Measurements from ENCODE around the gene LHFPL4. TPM values are rescaled to one million over a fixed set of nuclear protein-coding genes. Genes with fewer than 3 reads are reported as not detected.
"Not testable (repeated sequence)": the region's sequence is repeated elsewhere in the genome, so short reads cannot be mapped to it uniquely, and the experiment has no call there.

Gene LHFPL4
- total and polyA plus RNA-seq, 4 donors = 0.08 TPM; not detected in 3

DNA sequence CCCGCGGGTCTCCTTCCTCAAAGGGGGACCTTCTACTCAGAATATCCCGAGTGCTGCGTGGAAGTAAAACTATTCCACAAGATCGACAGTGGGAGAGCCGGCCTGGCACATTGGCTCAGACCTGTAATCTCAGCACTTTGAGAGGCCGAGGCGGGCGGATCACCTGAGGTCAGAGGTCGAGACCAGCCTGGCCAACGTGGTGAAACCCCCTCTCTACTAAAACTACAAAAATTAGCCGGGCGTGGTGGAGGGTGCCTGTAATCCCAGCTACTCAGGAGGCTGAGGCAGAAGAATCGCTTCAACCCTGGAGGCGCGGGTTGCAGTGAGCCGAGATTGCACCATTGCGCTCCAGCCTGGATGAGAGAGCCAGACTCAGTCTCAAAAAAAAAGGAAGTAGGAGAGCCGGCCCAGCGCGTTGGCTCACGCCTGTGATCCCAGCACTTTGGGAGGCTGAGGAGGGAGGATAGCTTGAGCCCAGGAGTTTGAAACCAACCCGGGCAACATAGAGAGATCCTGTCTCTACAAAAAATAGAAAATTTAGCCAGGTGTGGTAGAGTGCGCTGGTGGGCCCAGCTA, 47.5 kb upstream of the LHFPL4 start:
- H3K9me3 ChIP-seq (ENCODE audit: control insufficient read depth in 4 of 4, low read length in 3 of 4) = peaks cover 9 to 14% (median 10%) of the 10 kb centered on the region in 4 donors
- H3K27ac ChIP-seq (ENCODE audit: low read depth in 1 of 2, low read length in 2 of 2); H3K4me1 ChIP-seq (ENCODE audit: control insufficient read depth in 4 of 4, insufficient read depth in 4 of 4, low read length in 3 of 4); H3K9ac ChIP-seq (ENCODE audit: low read depth in 1 of 2, low read length in 2 of 2); H3K4me3 ChIP-seq (ENCODE audit: low read depth in 1 of 3, low read length in 3 of 3); H3K36me3 ChIP-seq (ENCODE audit: control insufficient read depth in 4 of 4, insufficient read depth in 3 of 4, low read depth in 1 of 4, low read length in 3 of 4); H3K27me3 ChIP-seq (ENCODE audit: control insufficient read depth in 4 of 4, insufficient read depth in 4 of 4, low read length in 3 of 4); DNase-seq (ENCODE audit: low spot score): not testable (repeated sequence)
- 69% methylated on average over 24 of the region's 24 CpGs for WGBS

DNA sequence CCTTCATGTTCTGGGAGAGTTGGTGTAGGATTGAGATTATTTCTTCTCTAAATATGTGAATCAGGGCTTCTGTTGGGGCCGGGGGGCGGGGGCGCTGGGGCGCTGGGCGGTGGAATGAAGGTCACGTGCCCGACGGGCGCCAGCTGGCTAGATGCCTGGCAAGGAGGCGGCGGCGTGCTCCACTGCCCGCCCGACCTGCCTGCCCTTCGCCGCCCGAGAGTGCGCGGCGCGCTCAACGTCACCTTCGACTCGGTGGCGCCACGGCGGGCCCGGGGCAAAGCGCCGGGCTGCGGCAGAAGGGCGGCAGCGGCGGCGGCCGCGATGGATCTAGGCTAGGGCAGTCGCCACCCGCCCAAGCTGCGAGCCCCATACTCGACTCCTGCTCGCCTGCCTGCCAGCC, 47.0 kb upstream of the LHFPL4 start:
- no peak overlapping the region for H3K27ac ChIP-seq (ENCODE audit: low read depth in 1 of 2, low read length in 2 of 2)

DNA sequence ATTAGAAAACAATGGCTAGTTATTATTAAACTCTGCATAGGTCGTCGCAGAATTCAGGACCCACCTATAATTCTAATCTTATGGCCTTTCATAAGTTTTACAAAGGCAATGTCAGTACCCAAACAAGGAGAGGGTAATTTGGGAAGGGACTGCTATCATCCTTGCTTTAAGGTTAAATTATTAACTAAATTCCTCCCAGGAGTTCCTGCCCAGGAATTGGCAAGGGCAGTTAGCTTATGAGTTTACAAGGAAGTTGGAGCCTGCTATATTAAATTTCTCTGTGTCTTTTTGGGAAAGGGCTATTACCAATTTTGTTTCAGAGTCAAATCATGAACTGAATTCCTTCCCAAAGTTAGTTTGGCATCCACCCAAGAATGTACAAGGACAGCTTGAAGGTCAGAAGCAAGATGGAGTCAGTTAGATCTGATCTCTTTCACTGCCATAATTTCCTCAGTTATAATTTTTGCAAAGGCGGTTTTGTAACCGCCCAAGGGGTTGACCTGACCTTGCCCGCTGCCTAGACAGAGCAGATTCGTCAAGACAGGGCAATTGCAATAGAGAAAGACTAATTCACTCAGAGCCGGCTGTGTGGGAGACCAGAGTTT, 45.3 kb upstream of the LHFPL4 start:
- no peak overlapping the region for H3K27ac ChIP-seq (ENCODE audit: low read depth in 1 of 2, low read length in 2 of 2)
- no peak for DNase-seq (ENCODE audit: low spot score)
- 78% methylated on average over 7 of the region's 7 CpGs for WGBS

More for the DNA sequence above, 47.0 kb upstream of the LHFPL4 start:
- Histone ChIP-seq H3K9me3 (ENCODE audit: control insufficient read depth in 4 of 4, low read length in 3 of 4) (peaks cover 7 to 14% (median 8%) of the 10 kb centered on the region in 4 donors), H3K9ac (ENCODE audit: low read depth in 1 of 2, low read length in 2 of 2) (no peak overlapping the region), H3K4me3 (ENCODE audit: low read depth in 1 of 3, low read length in 3 of 3) (no peak overlapping the region), H3K36me3 (ENCODE audit: control insufficient read depth in 4 of 4, insufficient read depth in 3 of 4, low read depth in 1 of 4, low read length in 3 of 4) (no peaks in the 10 kb centered on the region), H3K4me1 (ENCODE audit: control insufficient read depth in 4 of 4, insufficient read depth in 4 of 4, low read length in 3 of 4) (peaks cover 0 to 4% (median 0%) of the 10 kb centered on the region in 4 donors), H3K27me3 (ENCODE audit: control insufficient read depth in 4 of 4, insufficient read depth in 4 of 4, low read length in 3 of 4) (no peaks in the 10 kb centered on the region)
- DNase-seq (ENCODE audit: low spot score) = no peak
- TF ChIP-seq EGR1 (IDR thresholded peaks at IDR 0.05; ENCODE audit: low read depth in 2 of 2) = no peak
- TF ChIP-seq, protein P1, sequence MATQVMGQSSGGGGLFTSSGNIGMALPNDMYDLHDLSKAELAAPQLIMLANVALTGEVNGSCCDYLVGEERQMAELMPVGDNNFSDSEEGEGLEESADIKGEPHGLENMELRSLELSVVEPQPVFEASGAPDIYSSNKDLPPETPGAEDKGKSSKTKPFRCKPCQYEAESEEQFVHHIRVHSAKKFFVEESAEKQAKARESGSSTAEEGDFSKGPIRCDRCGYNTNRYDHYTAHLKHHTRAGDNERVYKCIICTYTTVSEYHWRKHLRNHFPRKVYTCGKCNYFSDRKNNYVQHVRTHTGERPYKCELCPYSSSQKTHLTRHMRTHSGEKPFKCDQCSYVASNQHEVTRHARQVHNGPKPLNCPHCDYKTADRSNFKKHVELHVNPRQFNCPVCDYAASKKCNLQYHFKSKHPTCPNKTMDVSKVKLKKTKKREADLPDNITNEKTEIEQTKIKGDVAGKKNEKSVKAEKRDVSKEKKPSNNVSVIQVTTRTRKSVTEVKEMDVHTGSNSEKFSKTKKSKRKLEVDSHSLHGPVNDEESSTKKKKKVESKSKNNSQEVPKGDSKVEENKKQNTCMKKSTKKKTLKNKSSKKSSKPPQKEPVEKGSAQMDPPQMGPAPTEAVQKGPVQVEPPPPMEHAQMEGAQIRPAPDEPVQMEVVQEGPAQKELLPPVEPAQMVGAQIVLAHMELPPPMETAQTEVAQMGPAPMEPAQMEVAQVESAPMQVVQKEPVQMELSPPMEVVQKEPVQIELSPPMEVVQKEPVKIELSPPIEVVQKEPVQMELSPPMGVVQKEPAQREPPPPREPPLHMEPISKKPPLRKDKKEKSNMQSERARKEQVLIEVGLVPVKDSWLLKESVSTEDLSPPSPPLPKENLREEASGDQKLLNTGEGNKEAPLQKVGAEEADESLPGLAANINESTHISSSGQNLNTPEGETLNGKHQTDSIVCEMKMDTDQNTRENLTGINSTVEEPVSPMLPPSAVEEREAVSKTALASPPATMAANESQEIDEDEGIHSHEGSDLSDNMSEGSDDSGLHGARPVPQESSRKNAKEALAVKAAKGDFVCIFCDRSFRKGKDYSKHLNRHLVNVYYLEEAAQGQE (IDR thresholded peaks at IDR 0.05) = no peak
- no peak for TF ChIP-seq GABPA (IDR thresholded peaks at IDR 0.05 in 1 of 2, conservative IDR thresholded peaks at IDR 0.05 in 1 of 2)
- TF ChIP-seq, protein P2, sequence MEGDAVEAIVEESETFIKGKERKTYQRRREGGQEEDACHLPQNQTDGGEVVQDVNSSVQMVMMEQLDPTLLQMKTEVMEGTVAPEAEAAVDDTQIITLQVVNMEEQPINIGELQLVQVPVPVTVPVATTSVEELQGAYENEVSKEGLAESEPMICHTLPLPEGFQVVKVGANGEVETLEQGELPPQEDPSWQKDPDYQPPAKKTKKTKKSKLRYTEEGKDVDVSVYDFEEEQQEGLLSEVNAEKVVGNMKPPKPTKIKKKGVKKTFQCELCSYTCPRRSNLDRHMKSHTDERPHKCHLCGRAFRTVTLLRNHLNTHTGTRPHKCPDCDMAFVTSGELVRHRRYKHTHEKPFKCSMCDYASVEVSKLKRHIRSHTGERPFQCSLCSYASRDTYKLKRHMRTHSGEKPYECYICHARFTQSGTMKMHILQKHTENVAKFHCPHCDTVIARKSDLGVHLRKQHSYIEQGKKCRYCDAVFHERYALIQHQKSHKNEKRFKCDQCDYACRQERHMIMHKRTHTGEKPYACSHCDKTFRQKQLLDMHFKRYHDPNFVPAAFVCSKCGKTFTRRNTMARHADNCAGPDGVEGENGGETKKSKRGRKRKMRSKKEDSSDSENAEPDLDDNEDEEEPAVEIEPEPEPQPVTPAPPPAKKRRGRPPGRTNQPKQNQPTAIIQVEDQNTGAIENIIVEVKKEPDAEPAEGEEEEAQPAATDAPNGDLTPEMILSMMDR (IDR thresholded peaks at IDR 0.05; ENCODE audit: low read depth, low read length, missing input control) = no peak
- TF ChIP-seq JUND (IDR thresholded peaks at IDR 0.05) = no peak
- no peak for TF ChIP-seq RXRA (IDR thresholded peaks at IDR 0.05)
- TF ChIP-seq HNF4G (IDR thresholded peaks at IDR 0.05) = no peak
- TF ChIP-seq, protein P3, sequence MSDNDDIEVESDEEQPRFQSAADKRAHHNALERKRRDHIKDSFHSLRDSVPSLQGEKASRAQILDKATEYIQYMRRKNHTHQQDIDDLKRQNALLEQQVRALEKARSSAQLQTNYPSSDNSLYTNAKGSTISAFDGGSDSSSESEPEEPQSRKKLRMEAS (IDR thresholded peaks at IDR 0.05) = no peak
- TF ChIP-seq FOXA2 (IDR thresholded peaks at IDR 0.05) = no peak
- TF ChIP-seq TAF1 (conservative IDR thresholded peaks at IDR 0.05) = no peak
- TF ChIP-seq HNF4A (conservative IDR thresholded peaks at IDR 0.05) = no peak
- 10% methylated on average over 42 of the region's 42 CpGs for WGBS

More for the DNA sequence above, 45.3 kb upstream of the LHFPL4 start:
- peaks cover 3 to 7% (median 4%) of the 10 kb centered on the region in 4 donors for H3K9me3 ChIP-seq (ENCODE audit: control insufficient read depth in 4 of 4, low read length in 3 of 4)
- no peak overlapping the region for H3K9ac ChIP-seq (ENCODE audit: low read depth in 1 of 2, low read length in 2 of 2)
- peaks cover 0 to 4% (median 0%) of the 10 kb centered on the region in 4 donors for H3K4me1 ChIP-seq (ENCODE audit: control insufficient read depth in 4 of 4, insufficient read depth in 4 of 4, low read length in 3 of 4)
- H3K27me3 ChIP-seq (ENCODE audit: control insufficient read depth in 4 of 4, insufficient read depth in 4 of 4, low read length in 3 of 4) = no peaks in the 10 kb centered on the region
- no peak for TF ChIP-seq FOXA1 (IDR thresholded peaks at IDR 0.05)
- TF ChIP-seq NR2F2 (IDR thresholded peaks at IDR 0.05) = no peak
- TF ChIP-seq SP1 (IDR thresholded peaks at IDR 0.05) = no peak
- TF ChIP-seq HNF4A (conservative IDR thresholded peaks at IDR 0.05) = no peak
- no peak for TF ChIP-seq RXRA (IDR thresholded peaks at IDR 0.05)
- TF ChIP-seq, protein P3 (IDR thresholded peaks at IDR 0.05) = no peak
- TF ChIP-seq TAF1 (conservative IDR thresholded peaks at IDR 0.05) = no peak
- TF ChIP-seq, protein P4, sequence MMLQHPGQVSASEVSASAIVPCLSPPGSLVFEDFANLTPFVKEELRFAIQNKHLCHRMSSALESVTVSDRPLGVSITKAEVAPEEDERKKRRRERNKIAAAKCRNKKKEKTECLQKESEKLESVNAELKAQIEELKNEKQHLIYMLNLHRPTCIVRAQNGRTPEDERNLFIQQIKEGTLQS (IDR thresholded peaks at IDR 0.05) = no peak
- no peak for TF ChIP-seq YY1 (IDR thresholded peaks at IDR 0.05)
- no peak for TF ChIP-seq RAD21 (IDR thresholded peaks at IDR 0.05)
- no peaks in the 10 kb centered on the region for H3K36me3 ChIP-seq (ENCODE audit: control insufficient read depth in 4 of 4, insufficient read depth in 3 of 4, low read depth in 1 of 4, low read length in 3 of 4)
- no peak overlapping the region for H3K4me3 ChIP-seq (ENCODE audit: low read depth in 1 of 3, low read length in 3 of 3)

Data from liver (tissue), 9 donors.